NCI-H1436 (cell line): ENCODE measurements around the gene MICAL1.

Experiments
- DNase-seq: peaks from one replicate; lab custom pipeline; 2025; lab: John Stamatoyannopoulos, UW

The MICAL1 gene

DNA sequence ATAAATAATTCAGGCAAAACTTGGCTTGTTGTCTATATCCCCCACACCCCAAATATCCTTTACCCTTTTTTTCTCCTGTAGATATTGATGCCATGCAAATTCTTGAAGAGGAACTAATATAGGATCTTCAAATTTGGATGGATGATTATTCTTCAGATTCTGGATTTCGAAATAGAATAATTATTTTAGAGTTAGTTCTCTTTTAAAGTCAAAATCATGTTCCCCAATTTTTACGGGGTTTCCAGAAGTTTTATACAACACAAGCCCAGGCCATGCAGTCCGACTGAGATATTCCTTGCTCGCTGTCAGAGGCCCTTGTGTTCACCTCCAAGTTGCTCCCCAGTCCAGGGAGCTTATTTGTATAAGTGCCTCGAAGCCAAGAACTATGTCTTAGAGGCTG lies 19.5 kb downstream of the MICAL1 start:
- DNase-seq = no peak

DNA sequence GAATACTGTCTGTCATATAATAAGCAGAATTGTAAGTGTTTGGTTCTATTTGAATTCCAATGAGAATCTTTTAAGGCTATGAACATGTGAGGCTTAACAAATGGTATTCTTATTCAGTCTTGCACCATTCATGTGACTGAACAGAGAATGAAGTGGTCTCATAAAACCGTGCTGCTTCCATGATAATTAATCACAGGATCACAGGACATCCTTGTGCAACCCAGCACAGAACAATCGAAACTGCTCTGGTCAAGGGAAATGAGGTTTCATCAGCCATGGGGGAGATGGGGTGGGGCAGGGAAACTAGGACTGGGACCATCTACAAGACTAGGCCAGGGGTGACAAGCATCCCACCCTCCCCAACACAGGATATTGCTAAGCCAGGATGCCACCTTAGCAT lies 21.1 kb downstream of the MICAL1 start:
- DNase-seq = no peak

DNA sequence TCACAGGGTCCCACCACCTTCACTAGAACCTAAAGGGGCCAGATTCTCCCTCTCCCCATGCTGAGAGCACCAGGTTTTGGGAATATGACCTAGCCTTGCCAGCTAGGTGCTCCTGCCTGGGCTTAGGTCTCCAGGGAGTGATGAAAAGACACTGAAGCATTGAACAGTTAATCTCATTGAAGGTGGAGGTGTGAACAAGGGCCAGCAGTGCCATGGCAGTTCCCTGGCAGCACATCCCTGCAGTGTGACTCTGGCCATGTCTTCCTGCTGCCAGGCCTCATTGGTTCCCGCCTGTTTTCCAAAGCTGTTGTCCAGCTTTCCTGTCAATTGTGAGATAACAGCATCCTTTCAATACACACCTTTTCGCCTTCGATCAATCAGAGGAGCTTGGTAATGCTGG lies 26.1 kb downstream of the MICAL1 start:
- no peak for DNase-seq

DNA sequence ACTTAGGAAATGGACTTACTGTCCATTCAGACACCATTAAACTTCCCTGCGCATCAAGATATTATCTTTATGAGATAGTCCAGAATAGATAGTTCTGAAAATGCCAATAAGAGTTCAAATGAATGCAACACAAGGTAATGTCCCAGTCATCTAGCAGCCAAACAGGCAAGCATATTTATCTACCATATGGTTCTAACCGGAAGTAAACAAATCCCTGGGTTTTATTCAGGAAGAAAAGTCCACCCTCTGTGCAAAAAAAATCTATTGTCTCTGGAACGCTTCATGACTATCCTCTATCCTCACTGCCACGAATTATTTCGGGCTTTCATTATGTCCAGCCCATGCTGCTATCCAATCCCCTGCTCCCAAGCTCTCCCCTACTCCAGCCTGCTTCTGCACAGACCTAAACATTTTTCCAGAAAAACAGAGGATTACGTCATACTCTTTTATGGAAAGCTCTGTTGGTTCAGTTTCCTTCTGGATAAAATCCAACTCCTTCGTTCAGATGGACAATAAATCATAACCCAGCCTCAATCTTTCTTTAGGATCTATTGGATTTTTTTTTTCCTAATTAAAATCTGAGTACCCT lies 26.6 kb downstream of the MICAL1 start:
- no peak for DNase-seq

DNA sequence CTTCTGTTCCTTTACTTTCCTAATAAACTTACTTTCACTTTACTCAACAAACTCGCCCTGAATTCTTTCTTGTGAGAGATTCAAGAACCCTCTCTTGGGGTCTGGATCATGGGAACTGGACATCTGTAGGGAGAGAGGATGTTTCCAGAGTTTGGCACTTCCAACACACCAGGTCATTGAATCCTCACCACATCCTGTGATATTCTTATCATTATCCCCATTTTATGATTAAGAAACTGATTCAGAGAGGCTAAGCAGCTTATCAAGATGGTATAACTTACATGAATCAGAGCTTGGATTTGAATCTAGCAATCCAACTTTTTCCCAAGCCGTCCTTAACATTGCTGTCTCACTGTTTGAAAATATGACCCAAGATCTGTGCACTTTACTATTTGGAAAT lies 30.6 kb downstream of the MICAL1 start:
- DNase-seq = no peak

DNA sequence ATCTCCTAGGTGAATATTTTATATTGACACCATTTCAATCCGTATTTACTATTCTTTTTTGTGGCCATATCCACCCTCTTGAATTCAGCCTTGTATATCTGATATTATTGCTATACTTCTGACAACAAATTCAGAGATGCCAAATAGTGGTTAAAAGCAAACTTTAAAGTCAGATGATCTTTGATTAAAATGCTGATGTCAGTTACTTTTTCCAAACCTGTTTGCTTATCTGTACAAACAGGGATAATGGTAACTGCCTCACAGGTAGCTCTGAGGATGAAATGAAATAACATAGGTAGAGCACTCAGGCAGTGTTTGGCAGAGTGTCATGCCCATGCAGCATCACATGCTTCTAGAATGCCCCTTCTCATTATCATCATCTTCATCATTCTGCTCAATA lies 34.4 kb downstream of the MICAL1 start:
- no peak for DNase-seq

DNA sequence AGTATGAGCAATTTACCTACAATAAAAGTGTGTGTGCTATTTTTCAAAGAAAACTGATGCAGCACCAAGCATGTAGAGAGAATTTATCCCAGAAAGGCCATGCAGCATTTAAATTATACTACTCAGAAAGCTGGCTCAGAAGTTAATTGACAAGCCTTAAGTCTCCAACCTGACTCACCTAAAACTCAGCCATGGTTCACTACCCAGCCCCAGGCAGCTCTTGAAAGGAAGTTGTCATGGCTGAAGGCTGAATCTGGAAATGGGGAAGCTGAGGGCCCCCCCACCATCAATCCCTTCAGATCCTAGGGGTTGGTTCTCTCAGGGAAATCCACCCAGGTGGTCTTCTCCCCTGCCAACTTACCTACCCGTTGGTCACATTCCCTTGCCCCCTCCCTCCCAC lies 34.8 kb downstream of the MICAL1 start:
- DNase-seq = no peak

DNA sequence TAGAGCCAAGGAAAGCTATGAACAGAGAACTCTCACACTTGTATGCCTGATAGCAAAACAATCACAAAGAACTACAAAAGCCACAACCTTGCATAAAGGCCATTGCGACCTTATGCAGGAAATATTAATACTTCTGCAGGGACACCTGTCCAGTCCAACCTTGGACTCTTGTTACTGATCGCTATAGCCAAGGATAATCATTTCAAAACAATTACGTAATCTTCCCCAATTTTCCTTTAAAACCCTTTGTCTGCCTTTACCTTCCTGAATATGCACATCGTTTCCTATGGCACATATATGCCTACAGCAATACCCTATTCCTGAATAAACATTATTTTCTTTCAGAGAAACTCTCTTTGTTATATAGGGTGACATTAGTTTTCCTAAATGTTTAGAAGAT lies 37.9 kb downstream of the MICAL1 start:
- no peak for DNase-seq

DNA sequence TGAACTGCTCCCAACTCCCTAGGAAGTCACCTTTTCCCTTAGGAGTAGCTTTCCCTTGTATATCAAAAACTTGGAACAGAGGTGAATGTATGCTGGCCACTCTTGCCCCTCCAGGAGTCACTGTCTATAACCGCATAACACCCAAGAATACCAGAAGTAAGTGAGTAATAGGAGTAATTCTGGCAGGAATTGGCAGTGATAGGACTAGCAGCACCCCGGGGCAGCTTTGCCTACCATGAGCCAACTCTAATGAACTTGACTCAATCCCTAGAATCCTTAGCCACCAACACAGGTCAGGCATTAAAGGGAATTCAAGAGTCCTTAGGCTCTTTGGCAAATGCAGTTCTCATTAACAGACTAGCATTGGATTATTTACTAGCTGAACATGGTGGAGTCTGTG lies 44.5 kb downstream of the MICAL1 start:
- DNase-seq = no peak

DNA sequence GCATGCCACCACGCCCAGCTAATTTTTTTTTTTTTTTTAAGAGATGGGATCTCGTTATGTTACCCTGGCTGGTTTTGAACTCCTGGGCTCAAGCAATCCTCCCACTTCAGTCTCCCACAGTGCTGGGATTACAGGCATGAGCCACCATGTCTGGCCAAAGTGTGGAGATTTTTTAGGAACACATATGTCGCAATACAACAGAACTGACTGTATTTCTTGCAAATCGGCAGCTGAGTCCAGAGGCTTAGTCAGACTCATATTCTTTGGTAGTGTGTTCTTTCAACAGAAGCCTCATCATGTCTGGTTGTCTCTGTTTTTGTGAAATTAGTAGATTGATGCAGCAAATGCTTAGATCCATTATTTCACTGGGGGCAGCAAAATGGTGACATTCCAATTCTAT lies 49.4 kb downstream of the MICAL1 start:
- no peak for DNase-seq

DNA sequence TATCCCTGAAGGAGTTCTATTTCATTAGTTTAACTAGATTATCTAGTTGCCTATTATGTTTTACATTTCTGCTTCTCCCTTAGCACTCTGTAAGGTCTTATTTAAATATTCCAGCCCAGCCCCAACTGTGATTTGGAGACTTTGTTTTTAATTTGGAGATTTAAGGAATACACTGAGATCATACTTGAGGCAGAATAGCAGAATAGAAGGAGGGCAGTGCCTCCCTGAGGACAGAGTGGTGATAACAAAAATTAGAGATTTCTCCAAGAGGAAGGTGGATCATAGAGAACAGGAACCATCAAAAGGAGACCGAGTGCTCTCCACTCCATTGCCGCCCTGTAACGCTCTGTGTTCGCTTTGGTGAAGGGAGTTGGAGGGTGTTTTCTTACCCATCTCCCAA lies 58.6 kb downstream of the MICAL1 start:
- DNase-seq = no peak

DNA sequence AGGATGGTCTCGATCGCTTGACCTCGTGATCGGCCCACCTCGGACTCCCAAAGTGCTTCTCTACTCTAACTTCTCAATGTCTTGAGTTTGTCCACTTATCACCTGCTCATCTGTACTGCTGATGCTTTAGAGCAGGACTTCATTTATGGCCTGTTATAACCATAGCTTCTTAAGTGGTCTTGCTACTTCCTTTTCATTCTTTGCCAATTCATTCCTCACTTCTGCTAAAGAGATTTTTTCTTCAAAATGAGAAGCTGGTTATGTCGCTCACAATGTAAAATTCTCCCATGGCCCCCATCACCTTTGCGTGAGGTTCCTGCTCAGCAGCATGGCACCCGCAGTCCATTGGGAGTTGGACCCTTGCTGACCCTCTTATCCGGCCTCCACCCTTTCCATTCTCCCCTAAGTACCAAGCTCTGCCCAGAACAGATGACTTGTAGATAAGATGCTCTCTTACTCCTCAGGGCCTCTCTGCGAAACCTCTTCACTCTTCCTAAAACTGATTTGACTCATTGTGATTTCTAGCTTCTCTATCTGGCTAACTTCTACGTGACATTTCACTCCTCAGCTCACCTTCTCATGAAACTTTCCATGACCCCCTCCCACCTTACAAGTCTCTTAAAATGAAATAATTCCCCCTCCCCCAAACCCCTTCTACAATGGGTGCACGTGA lies 59.4 kb downstream of the MICAL1 start:
- no peak for DNase-seq
